NT2/D1 (cell line): Measurements from ENCODE around the gene PRICKLE1.

ENCODE experiments used
- YY1 ChIP-seq: IDR thresholded peaks from 2 replicates; pipeline ENCODE4 v1.6.1; 2011; ENCODE audit not compliant: insufficient read length, insufficient read depth
- ZNF274 ChIP-seq: IDR thresholded peaks from 2 replicates; pipeline ENCODE4 v1.6.1; 2011; ENCODE audit warnings: mild to moderate bottlenecking, low read depth, low read length

DNA sequence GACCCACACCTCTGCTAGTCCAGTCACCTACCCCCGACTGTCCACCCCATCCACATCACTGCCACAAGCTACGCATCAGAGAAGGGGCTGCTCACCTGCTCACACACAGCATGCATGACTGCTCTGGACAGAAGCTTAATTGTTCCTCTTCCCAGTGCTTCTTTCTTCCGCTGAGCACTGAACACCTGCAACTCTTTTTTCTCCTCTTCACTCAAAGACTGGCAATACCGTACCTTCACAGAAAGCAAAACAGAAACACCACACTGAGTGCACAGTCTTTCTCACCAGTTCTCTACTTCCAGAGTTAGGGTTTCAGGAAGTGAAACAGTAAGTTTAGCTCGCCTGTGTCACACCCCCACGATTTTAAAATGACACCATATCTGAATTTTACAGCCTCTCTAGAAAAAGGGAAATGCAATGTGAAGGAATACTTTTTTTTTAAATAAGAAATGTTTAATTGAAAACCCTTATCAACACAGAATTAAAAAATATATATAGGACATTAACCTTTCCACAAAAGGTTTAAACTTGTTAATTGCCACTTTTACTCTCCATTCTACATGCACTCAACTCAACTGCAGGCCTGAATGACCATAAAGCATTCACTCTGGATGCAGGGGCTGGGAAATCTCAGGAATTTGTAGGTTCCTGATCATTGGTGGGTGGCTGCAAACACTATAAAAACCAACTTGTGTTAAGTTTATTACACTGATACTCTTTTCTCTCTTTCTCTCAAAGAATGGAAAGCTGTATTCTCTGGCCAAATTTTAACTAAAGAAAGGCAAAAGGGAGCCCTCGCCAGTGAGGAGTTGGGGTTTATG lies 120.0 kb downstream of the PRICKLE1 start:
- TF ChIP-seq ZNF274 (no peak), YY1 (no peak)
